HG03575 (cell line): ENCODE results near the gene IRF4.

Experiments used
- ATAC-seq: cut with Tn5 transposase; IDR thresholded peaks from one replicate; pipeline ENCODE4 v1.9.1; 2021; ENCODE audit not compliant: unreplicated experiment, insufficient number of reproducible peaks, low FRiP score; ENCODE audit errors: extremely low read depth

Gene IRF4

DNA sequence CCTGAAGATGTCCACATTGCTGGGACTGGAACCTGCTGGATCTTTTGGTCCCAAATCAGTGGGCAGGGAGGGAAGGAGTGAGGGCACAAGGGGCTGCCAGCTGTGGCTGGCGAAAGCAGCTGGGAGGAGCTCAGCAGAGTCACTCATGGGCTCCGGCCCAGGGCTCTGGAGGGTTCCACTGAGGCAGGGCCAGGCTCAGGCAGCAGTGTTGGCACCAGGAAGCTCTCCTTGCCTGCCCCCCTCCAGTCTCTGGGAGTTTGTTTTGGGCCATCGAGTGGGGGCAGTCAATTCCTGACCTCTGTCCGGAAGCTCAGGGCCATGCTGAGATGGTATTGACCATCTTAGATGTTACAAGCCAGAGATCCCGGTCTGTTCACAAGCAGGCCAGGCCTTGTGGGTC is 39.1 kb upstream of the IRF4 start:
- no peak for ATAC-seq

DNA sequence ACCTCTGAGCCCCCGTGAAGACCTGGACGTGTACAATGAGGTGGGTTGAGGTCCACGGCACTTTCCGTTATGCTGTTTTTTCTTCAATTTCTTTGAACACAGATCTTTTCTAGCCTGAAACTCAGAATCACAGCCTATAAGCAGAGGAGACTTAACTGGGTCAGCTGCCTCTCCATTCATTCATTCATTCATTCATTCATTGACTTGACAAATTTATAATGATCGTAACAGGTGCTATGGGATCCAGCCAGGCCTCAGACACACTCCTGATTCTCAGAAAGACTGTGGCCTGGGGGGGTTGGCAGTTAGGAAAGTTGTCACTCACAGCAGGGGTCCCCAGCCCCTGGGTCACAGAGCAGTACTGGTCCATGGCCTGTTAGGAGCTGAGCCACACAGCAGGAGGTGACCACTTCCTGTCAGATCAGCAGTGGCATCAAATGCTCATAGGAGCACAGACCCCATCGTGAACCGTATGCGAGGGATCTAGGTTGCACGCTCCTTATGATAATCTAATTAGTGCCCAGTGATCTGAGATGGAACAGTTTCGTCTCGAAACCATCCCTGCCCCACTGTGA is 38.6 kb upstream of the IRF4 start:
- no peak for ATAC-seq

DNA sequence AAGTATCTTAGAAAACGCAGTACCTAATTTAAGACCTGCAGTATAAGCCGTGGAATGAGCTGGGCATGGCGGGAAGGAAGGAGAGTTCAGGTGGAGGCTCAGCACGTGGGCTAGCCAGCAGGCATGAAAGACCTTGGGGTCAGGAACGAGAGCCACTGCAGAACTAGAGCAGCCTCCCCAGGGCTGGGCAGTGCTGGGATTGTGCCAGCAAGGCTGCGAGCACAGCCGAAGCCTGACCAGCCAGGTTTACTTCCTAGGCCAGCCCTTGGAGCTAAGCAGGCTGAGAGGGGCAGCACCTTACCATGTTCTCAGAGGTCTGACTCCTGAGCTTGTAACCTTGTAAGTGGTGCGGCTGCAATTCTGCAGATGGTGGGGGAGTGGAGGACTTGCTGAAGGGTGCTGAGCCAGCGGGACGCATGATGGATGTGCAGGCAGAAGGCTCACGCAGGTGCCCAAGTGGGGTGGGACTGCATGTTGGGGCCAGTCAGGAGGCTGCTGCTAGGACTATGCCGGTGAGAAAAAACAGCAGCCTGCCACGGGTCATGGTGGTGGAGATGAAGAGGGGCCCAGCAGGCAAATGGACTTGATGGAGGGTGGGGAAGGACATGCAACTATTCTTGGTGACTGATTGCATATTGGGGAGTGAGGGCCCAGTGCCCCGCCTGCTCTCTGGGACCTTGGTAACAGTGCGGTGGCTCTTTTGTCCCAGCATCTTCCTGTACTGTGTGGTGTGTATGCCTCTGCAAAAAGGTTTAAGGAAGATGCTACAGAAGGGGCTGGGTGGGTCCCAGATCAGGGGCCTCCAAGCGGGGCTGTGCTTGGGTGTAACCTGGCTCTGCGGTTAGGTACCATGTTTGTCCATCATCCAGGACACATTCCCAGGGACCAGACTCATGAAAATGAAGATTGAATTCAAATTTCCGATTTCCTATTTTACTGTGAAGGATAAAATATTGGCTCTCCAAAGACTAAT is 37.6 kb upstream of the IRF4 start:
- ATAC-seq = no peak

DNA sequence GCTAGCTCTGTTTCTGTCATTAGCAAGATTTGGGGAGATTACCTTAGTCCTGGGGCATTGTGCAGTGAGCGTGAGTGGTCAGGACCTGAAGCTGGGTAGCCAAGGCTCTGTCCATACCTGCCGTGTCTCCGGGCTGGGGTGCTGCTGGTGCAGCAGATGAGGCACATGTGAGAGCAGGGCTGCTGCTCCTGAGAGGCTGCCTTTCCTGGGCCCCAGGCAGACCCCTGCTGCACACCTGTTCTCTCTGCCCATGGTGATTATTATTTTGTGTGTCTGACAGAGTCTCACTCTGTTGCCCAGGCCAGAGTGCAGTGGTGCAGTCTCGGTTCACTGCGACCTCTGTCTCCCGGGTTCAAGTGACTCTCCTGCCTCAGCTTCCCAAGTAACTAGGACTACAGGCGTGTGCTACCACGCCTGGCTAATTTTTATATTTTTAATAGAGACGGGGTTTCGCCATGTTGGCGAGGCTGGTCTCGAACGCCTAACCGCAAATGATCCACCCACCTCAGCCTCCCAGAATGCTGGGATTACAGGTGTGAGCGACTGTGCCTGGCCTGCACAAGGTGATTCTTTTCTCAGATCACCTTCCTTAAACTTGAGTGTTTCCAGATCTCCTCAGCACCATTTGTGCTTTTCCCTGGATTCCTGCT is 36.8 kb upstream of the IRF4 start:
- no peak for ATAC-seq

DNA sequence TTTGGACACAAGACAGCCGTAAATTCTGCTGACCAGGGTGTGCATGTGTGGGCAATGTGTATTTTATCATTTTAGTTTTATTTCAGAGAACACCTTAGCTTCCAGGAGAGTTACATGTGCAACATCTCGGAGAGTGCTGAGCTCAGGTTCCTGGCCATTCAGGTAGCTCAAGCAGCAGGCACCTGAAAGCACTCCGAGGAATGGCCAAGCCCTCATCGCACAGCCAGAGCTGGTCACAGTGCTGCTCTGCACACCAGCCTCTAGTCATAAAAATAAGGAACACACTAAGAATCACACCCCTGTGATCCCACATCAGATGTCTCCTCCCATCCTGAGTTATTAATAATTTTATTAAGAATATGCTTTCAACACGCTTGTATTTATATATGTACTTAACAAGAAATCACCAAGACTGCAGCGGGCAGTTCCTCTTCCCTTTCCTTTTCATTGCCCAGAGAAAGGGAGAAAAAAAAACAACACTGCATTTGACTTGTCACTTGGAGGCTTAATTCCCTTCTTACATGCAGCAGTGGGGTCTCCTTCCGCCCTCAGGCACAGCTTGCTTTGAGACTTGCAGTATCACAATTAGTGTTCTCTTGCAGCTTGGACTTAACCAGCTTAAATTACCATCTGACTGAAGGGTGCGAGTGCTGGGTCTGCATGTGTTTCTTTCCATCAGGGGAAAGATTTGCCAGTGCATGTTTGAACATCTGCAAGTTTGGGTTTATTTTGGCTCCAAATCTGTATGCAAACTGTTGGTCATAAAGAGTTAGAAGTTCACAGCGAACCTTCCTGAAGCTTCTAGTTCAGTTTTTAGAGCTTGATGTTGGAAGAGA is 36.0 kb upstream of the IRF4 start:
- no peak for ATAC-seq

GRCh38 chr6:356828-357251 is 34.7 kb upstream of the IRF4 start:
- no peak for ATAC-seq

GRCh38 chr6:357261-357790 is 34.2 kb upstream of the IRF4 start:
- ATAC-seq = no peak

DNA sequence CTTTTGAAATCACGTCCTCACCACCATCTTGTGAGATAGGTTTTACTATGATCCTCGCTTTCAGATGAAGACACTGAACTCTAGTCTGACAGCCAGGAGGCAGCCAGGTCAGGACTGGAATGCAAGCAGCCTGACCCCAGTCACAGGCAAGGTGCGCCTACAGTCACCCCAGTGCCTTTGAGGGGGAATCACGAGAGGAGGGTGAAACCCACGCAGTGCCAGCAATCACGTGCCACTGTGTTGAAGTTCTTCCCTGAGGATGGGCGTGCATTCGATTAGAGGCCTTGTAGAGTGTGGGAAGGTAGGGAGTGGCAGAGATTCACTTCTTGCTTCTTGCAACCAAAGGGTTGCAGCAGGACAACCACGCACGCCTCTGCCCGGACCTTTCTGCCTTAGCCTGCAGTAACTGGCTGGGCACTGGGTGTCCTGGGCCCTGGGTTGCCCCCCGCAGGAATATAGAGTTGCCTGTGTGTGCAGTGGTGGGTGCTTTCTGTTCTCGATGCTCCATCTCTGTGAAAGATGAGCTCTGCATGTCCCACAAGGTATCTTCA is 33.7 kb upstream of the IRF4 start:
- ATAC-seq = no peak

- ATAC-seq = no peak
These were observed 33.1 kb upstream of the IRF4 start for GRCh38 chr6:358432-358831.

GRCh38 chr6:358847-359246 is 32.7 kb upstream of the IRF4 start:
- no peak for ATAC-seq

DNA sequence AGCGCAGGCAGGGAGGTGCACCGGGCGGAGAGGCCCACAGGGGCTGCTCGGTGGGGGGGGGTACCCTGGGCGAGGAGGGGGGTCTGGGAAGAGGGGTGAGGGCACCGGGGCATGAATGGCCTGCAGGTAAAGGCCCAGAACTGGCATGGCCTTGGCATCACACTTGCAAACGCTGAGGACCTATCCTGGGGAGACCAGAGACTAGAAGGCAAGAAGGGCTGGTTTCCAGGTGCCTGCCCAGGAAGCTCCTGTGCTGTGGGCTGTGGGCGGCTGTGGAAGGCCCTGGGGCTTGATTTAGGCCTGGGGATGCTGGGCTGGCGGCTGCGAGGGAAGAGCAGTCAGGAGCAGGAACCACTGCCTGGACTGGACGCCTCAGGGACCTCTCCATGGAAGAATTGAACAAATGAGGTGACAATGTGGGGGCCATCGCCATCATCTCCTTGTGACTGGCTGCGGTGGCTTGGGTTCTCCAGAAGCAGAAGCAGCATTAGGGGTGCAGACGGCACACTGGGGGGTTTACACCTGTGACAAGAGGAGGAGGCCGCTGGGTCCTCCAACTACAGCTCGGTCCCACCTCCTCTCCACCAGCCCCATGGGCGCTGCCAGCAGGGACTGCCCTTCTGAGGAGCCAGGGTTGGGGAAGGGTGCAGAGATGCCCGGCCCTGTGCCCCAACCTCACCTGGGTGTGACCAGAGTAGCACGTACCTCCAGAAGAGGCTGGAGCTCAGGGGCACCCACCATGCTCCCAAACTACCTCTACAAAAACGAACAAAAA is 32.1 kb upstream of the IRF4 start:
- no peak for ATAC-seq

GRCh38 chr6:360349-360748 is 31.2 kb upstream of the IRF4 start:
- ATAC-seq = no peak

- no peak for ATAC-seq
These were observed 30.7 kb upstream of the IRF4 start for GRCh38 chr6:360764-361373.

DNA sequence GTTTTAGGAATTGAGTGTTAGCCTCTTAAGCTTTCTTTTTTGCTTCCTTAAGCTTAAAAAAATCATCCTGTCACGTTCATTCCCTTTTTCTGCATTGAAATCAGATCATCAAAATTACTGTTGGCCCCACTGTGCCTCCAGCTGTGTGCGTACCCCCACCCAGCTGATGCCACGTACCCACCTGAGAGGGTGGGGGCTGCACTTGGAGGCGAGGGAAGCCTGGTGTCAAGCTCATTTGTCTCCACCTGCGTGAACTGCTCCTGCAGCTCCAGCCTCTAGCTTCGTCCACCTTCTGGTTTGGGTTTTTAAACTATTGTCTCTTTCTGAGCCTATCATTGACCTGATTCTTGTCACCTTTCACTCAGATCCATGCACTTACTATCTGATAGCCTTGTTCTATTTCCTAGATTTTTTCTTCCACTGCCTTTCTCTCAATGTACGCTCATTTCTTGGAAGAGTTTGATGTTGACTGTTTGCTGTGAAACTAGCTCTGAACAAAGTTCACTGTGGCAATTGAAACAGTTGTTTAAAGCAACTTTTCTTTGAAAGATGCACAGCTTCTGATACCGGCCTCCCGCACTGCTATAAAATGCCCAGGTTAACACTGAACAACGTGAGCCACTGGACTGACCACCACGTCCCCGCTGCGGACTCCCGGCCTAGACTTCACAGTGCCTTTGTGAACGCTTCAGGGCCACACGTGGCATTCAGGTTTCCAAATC is 30.0 kb upstream of the IRF4 start:
- no peak for ATAC-seq

- ATAC-seq = no peak
These were observed 29.2 kb upstream of the IRF4 start for GRCh38 chr6:362231-362923.

- ATAC-seq = no peak
These were observed 28.7 kb upstream of the IRF4 start for GRCh38 chr6:362924-363249.

- ATAC-seq = no peak
These were observed 28.3 kb upstream of the IRF4 start for GRCh38 chr6:363291-363690.
